Spleen (tissue), 11 donors: Measurements from ENCODE around the gene CRYGB. TPM values are rescaled to one million over a fixed set of nuclear protein-coding genes. Genes with fewer than 3 reads are reported as not detected.

ENCODE experiments used
- DNase-seq: peaks from one replicate; pipeline ENCODE4 v3.0.0-alpha.2; 2020
- H3K27ac ChIP-seq, 8 donors: fragments of 200-600 bp; sonication (generic) in 7 of 8; 1 replicate in 4 of 8; 2 replicates in 4 of 8; pipeline versions ENCODE4 v1.5.0 to v1.8.0; 2016 to 2021; ENCODE audit warnings: inconsistent platforms in 4 of 8, mild to moderate bottlenecking in 4 of 8, moderate library complexity in 1 of 8
- H3K27me3 ChIP-seq, 7 donors: fragments of 200-600 bp; sonication (generic) in 6 of 7; replicated peaks in 1 of 7; 1 replicate in 4 of 7; 2 replicates in 3 of 7; pipeline versions ENCODE4 v1.5.0 to v1.8.0; 2016 to 2021; ENCODE audit warnings: inconsistent platforms in 3 of 7, mild to moderate bottlenecking in 1 of 7
- H3K36me3 ChIP-seq, 6 donors: fragments of 200-600 bp; sonication (generic) in 5 of 6; 1 replicate in 4 of 6; 2 replicates in 2 of 6; pipeline versions ENCODE4 v1.5.0 to v1.8.0; 2016 to 2021; ENCODE audit warnings: inconsistent platforms in 2 of 6
- H3K4me1 ChIP-seq, 6 donors: fragments of 200-600 bp; sonication (generic) in 5 of 6; 1 replicate in 3 of 6; 2 replicates in 3 of 6; pipeline versions ENCODE4 v1.5.0 to v1.8.0; 2016 to 2021; ENCODE audit warnings: inconsistent platforms in 3 of 6
- H3K4me3 ChIP-seq, 8 donors: fragments of 200-600 bp; sonication (generic) in 7 of 8; 1 replicate in 4 of 8; 2 replicates in 4 of 8; pipeline versions ENCODE4 v1.5.0 to v1.8.0; 2016 to 2021; ENCODE audit warnings: inconsistent platforms in 4 of 8, mild to moderate bottlenecking in 4 of 8, moderate library complexity in 2 of 8
- H3K9me3 ChIP-seq, 8 donors: fragments of 200-600 bp; sonication (generic) in 7 of 8; 1 replicate in 4 of 8; 2 replicates in 4 of 8; pipeline versions ENCODE4 v1.5.0 to v1.8.0; 2016 to 2021; ENCODE audit warnings: inconsistent platforms in 4 of 8
- POLR2A ChIP-seq, 3 donors: fragments of 450-650 bp; IDR thresholded peaks; one replicate each; pipeline ENCODE4 v1.5.1; 2017; ENCODE audit warnings: antibody characterized with exemption in 3 of 3, mild to moderate bottlenecking in 1 of 3
- POLR2AphosphoS5 ChIP-seq, 3 donors: sonication (generic); formaldehyde crosslinking; IDR thresholded peaks; one replicate each; pipeline ENCODE4 v1.5.1; 2017; ENCODE audit warnings: antibody characterized with exemption in 3 of 3
- WGBS, 5 donors: extraction: QIAGEN DNeasy Blood & Tissue Kit in 3 of 5; methylation state at CpG; one replicate each; pipeline versions ENCODE4 v1.1.5 to v1.1.7; 2013 to 2018; 5-methylcytosine and 5-hydroxymethylcytosine counted together
- intact Hi-C: fragments of 100-400 bp; cut with DNase I; formaldehyde crosslinking; loops from one replicate; pipeline ENCODE4 v1.15.0; 2023; ENCODE audit warnings: low total_unique reads
- polyA plus RNA-seq, 3 donors: library from polyadenylated mRNA; stranded (reverse); fragments of 200-250 nt; gene quantifications; one replicate each; pipeline ENCODE4 v1.2.1, GENCODE V29; 2013
- total RNA-seq, 7 donors: library from RNA; depleted of rRNA in 3 of 7; stranded (reverse); fragments of >200 nt in 3 of 7; fragmentation: NEBNext Ultra II Directional in 4 of 7; extraction: Animal tissue kit (Norgen Biotek cat#: 25700) in 4 of 7; gene quantifications; one replicate each; pipeline versions ENCODE4 v1.1.0 to v1.2.1, GENCODE V29; 2016 to 2021
- TF ChIP-seq, protein P1 (sequence below), 11 experiments: fragments of 200-600 bp in 7 of 11; fragments of 450-650 bp in 4 of 11; sonication (generic) in 4 of 11; IDR thresholded peaks in 8 of 11; conservative IDR thresholded peaks in 3 of 11; 1 replicate in 7 of 11; 2 replicates in 4 of 11; pipeline versions ENCODE4 v1.4.0 to v1.8.0; 2016 to 2021; ENCODE audit warnings: antibody characterized with exemption in 11 of 11, inconsistent platforms in 4 of 11, mild to moderate bottlenecking in 1 of 11
- donor health status: healthy with polysubstance abuse.
- donor health status: DM: no; HTN: no; CAD: no; lungs with moderate emphysema.
- donor health status: DM: no; HTN: no; CAD: no.
- donor health status: Bipolar disorder and iron deficiency.
- donor health status: healthy.
- donor health status: DM: no; HTN: no; CAD: no.
- donor health status: DM: yes; HTN: yes; CAD: no.

CRYGB gene
- total and polyA plus RNA-seq, 10 donors = not detected

DNA sequence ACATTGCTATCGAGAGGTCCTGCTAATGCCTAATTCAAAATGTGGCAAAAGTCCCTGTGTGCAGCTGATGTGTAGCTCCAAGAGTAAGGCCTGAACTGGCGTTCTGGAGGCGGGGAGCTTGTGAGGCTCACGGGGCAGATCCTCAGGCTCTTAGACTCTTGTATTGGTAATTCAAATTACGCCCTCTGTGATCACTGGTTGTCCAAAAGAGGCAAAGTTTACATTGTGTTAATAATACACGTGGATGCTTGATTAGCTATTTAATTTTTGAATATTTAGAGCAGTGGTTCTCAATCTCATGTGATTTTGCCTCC lies 29.8 kb upstream of the CRYGB start:
- Histone ChIP-seq H3K4me1 (peaks cover 0 to 22% (median 5%) of the 10 kb centered on the region in 6 donors), H3K27me3 (no peaks in the 10 kb centered on the region), H3K9me3 (no peaks in the 10 kb centered on the region), H3K4me3 (no peak overlapping the region), H3K36me3 (no peaks in the 10 kb centered on the region), H3K27ac (no peak overlapping the region)
- no peak for DNase-seq
- TF ChIP-seq, protein P1, sequence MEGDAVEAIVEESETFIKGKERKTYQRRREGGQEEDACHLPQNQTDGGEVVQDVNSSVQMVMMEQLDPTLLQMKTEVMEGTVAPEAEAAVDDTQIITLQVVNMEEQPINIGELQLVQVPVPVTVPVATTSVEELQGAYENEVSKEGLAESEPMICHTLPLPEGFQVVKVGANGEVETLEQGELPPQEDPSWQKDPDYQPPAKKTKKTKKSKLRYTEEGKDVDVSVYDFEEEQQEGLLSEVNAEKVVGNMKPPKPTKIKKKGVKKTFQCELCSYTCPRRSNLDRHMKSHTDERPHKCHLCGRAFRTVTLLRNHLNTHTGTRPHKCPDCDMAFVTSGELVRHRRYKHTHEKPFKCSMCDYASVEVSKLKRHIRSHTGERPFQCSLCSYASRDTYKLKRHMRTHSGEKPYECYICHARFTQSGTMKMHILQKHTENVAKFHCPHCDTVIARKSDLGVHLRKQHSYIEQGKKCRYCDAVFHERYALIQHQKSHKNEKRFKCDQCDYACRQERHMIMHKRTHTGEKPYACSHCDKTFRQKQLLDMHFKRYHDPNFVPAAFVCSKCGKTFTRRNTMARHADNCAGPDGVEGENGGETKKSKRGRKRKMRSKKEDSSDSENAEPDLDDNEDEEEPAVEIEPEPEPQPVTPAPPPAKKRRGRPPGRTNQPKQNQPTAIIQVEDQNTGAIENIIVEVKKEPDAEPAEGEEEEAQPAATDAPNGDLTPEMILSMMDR (IDR thresholded peaks at IDR 0.05 in 8 of 11, conservative IDR thresholded peaks at IDR 0.05 in 3 of 11) = no peak
- no peak for TF ChIP-seq POLR2A (IDR thresholded peaks at IDR 0.05)
- TF ChIP-seq POLR2AphosphoS5 (IDR thresholded peaks at IDR 0.05) = no peak
- WGBS, 5 donors = 79 to 92% (median 89%) methylated on average over 6 of the region's 6 CpGs
- intact Hi-C loops = loop anchor here (5.0 kb wide), 1 partner anchor 77 kb away; no protein-coding TSS in a partner anchor

DNA sequence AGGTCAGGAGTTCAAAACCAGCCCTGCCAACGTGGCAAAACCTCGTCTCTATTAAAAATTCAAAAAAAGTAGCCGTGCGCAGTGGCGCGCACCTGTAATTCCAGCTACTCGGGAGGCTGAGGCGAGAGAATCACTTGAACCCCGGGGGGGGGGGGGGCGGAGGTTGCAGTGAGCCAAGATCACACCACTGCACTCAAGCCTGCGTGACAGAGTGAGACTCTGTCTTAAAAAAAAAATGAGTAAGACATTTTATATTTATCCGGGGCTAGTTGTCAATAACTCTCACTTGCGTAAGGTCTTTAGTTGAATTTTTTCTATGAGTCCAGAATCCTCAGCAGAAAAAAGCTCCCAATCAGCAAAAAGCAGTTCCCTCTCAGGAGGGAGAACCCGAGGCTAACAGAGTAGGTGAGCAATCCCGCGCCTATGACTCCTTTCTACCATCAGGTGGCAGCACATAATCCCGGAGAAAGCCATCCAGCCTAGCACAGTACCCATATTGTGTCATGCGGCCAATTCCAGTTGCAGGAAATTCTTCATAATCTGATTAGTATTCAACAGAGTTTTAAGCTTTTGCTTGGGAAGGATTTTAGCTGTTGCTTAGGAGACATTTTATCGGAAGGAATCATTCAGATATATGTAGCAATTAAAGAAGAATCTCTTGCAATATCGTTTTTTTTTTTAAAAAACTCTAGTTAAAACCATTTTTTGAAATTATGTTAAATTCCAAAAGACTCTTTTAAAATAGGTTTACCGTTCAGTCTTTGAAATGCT lies 29.3 kb upstream of the CRYGB start:
- no peaks in the 10 kb centered on the region for H3K36me3 ChIP-seq
- WGBS, 5 donors = 47 to 52% (median 48%) methylated on average over 20 to 21 of the region's 21 CpGs
- no peak for TF ChIP-seq POLR2A (IDR thresholded peaks at IDR 0.05)
- TF ChIP-seq, protein P1 (IDR thresholded peaks at IDR 0.05 in 8 of 11, conservative IDR thresholded peaks at IDR 0.05 in 3 of 11) = peak; percentile 46 to 93 (median 82)
- TF ChIP-seq POLR2AphosphoS5 (IDR thresholded peaks at IDR 0.05) = peak in 1 of 3 donors; percentile 64
- peaks cover 0 to 22% (median 5%) of the 10 kb centered on the region in 6 donors for H3K4me1 ChIP-seq
- H3K27ac ChIP-seq = peak overlapping the region in 2 of 8 donors; percentile 19 to 26
- H3K4me3 ChIP-seq = no peak overlapping the region
- H3K9me3 ChIP-seq = no peaks in the 10 kb centered on the region
- peak; percentile 77 for DNase-seq
- intact Hi-C loops = loop anchor here (5.0 kb wide), 1 partner anchor 77 kb away; no protein-coding TSS in a partner anchor
- H3K27me3 ChIP-seq = no peaks in the 10 kb centered on the region

DNA sequence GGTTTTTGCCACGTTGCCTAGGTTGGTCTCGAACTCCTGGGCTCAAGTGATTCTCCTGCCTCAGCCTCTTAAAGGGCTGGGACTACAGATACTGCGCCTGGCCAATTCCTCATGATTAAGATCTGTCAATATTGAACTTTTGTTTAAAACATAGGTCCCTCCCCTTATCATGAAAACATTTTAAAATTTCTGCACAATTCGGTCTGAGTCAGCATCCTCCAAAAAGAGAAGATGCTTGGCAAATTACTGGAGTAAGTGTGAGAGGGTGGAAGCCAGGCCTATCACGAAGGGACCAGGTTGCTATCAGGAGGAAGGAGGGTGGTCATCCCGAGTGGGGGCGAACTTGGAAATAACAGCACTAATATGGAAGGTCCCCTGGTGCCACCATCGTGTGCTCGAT lies 28.2 kb upstream of the CRYGB start:
- no peaks in the 10 kb centered on the region for H3K27me3 ChIP-seq
- no peak overlapping the region for H3K4me3 ChIP-seq
- no peaks in the 10 kb centered on the region for H3K36me3 ChIP-seq
- H3K9me3 ChIP-seq = no peaks in the 10 kb centered on the region
- DNase-seq = no peak
- no peak for TF ChIP-seq POLR2AphosphoS5 (IDR thresholded peaks at IDR 0.05)
- no peak for TF ChIP-seq POLR2A (IDR thresholded peaks at IDR 0.05)
- TF ChIP-seq, protein P1 (IDR thresholded peaks at IDR 0.05 in 8 of 11, conservative IDR thresholded peaks at IDR 0.05 in 3 of 11) = no peak
- 85 to 94% (median 89%) methylated on average over 9 of the region's 9 CpGs for WGBS, 5 donors
- no peak overlapping the region for H3K27ac ChIP-seq
- intact Hi-C loops = no loop called here
- peaks cover 0 to 22% (median 5%) of the 10 kb centered on the region in 6 donors for H3K4me1 ChIP-seq

- H3K36me3 ChIP-seq = no peaks in the 10 kb centered on the region
- H3K4me3 ChIP-seq = no peak overlapping the region
- DNase-seq = no peak
- intact Hi-C loops = no loop called here
- peak overlapping the region in 3 of 8 donors; percentile 27 to 50 (median 27) for H3K27ac ChIP-seq
- 12 to 35% (median 26%) methylated on average over 4 of the region's 4 CpGs for WGBS, 5 donors
- TF ChIP-seq POLR2A (IDR thresholded peaks at IDR 0.05) (no peak), POLR2AphosphoS5 (IDR thresholded peaks at IDR 0.05) (peak in 1 of 3 donors; percentile 42)
- no peaks in the 10 kb centered on the region for H3K9me3 ChIP-seq
- peaks cover 0 to 22% (median 5%) of the 10 kb centered on the region in 6 donors for H3K4me1 ChIP-seq
- peaks cover 0 to 2% (median 0%) of the 10 kb centered on the region in 7 donors for H3K27me3 ChIP-seq
Observed at GRCh38 chr2:208172125-208172524, 26.2 kb upstream of the CRYGB start.
